Embryonic facial prominence (tissue), 1 donor: ENCODE measurements around the gene GGA1.
A peak's percentile ranks its signal among the peaks of the same experiment; 100 is the strongest.
"Not testable (repeated sequence)": the region's sequence is repeated elsewhere in the genome, so short reads cannot be mapped to it uniquely, and the experiment has no call there.

Experiments
- DNase-seq: peaks from one replicate; pipeline ENCODE4 v3.0.0-alpha.2; 2016; ENCODE audit errors: extremely low spot score

The GGA1 gene

GRCh38 chr22:37571258-37571991 lies 37.2 kb upstream of the GGA1 start:
- DNase-seq, result no peak

GRCh38 chr22:37571992-37572373 lies 36.7 kb upstream of the GGA1 start:
- DNase-seq, result no peak

GRCh38 chr22:37575490-37576003 lies 33.1 kb upstream of the GGA1 start:
- no peak for DNase-seq

GRCh38 chr22:37578002-37578401 lies 30.6 kb upstream of the GGA1 start:
- no peak for DNase-seq

GRCh38 chr22:37581504-37581903 lies 27.1 kb upstream of the GGA1 start:
- DNase-seq, result no peak

- no peak for DNase-seq
Observed at GRCh38 chr22:37582526-37582925, 26.1 kb upstream of the GGA1 start.

GRCh38 chr22:37588546-37589215 lies 20.0 kb upstream of the GGA1 start:
- no peak for DNase-seq

- no peak for DNase-seq
Observed at GRCh38 chr22:37589636-37590035, 19.0 kb upstream of the GGA1 start.

GRCh38 chr22:37591081-37591480 lies 17.6 kb upstream of the GGA1 start:
- not testable (repeated sequence) for DNase-seq

GRCh38 chr22:37591823-37592404 lies 16.7 kb upstream of the GGA1 start:
- DNase-seq, result no peak

- no peak for DNase-seq
Observed at GRCh38 chr22:37594237-37594636, 14.4 kb upstream of the GGA1 start.

- no peak for DNase-seq
Observed at GRCh38 chr22:37599153-37599552, 9.5 kb upstream of the GGA1 start.

- no peak for DNase-seq
Observed at GRCh38 chr22:37601203-37601539, 7.5 kb upstream of the GGA1 start.

GRCh38 chr22:37601540-37602442 lies 6.8 kb upstream of the GGA1 start:
- DNase-seq, result no peak

GRCh38 chr22:37602546-37603277 lies 5.9 kb upstream of the GGA1 start:
- not testable (repeated sequence) for DNase-seq

GRCh38 chr22:37604074-37604473 lies 4.6 kb upstream of the GGA1 start:
- no peak for DNase-seq

- DNase-seq, result no peak
Observed at GRCh38 chr22:37604875-37605274, 3.8 kb upstream of the GGA1 start.

- peak; percentile 52 for DNase-seq
Observed at GRCh38 chr22:37607010-37607934, 1.4 kb upstream of the GGA1 start.

GRCh38 chr22:37607935-37608476 lies 628 bp upstream of the GGA1 start:
- DNase-seq, result no peak
